A673 (cell line): ENCODE measurements around the gene FOLR2. TPM values are rescaled to one million over a fixed set of nuclear protein-coding genes. Genes with fewer than 3 reads are reported as not detected.
"Not testable (repeated sequence)": the region's sequence is repeated elsewhere in the genome, so short reads cannot be mapped to it uniquely, and the experiment has no call there.

Experiments
- BruUV-seq: library from RNA; stranded (reverse); fragments of 400-500 nt; replicated peaks from 2 replicates; lab custom pipeline; 2021; lab: Mats Ljungman, UMichigan
- CTCF ChIA-PET: fragments of 300-600 bp; sonication (Branson Sonifier 250); formaldehyde crosslinking; loops from one replicate; lab custom pipeline; 2022; ENCODE audit warnings: antibody characterized with exemption; lab: Charles Lee
- POLR2A ChIA-PET: fragments of 300-600 bp; sonication (Branson Sonifier 250); formaldehyde crosslinking; loops from one replicate; lab custom pipeline; 2022; ENCODE audit warnings: antibody characterized with exemption; ENCODE audit not compliant: low non-redundant PET; lab: Charles Lee
- DNase-seq: peaks from one replicate; pipeline ENCODE4 v3.0.0-alpha.2; 2015; ENCODE audit warnings: low spot score
- H3K27ac ChIP-seq: fragments of 200-600 bp; sonication (generic); 2 replicates; pipeline ENCODE4 v1.5.1; 2016; ENCODE audit warnings: mixed run types, low read depth, mild to moderate bottlenecking, mixed read lengths, antibody characterized with exemption, low read length; ENCODE audit not compliant: poor library complexity, severe bottlenecking
- H3K27me3 ChIP-seq: fragments of 200-600 bp; sonication (generic); replicated peaks from 2 replicates; pipeline ENCODE4 v1.6.1; 2017; ENCODE audit warnings: mixed run types, low read depth, mild to moderate bottlenecking, mixed read lengths, antibody characterized with exemption, low read length; ENCODE audit not compliant: insufficient read depth, poor library complexity
- H3K36me3 ChIP-seq: fragments of 200-600 bp; sonication (generic); 2 replicates; pipeline ENCODE4 v1.6.1; 2016; ENCODE audit warnings: mixed run types, mild to moderate bottlenecking, mixed read lengths, antibody characterized with exemption, low read length; ENCODE audit not compliant: insufficient read depth, poor library complexity, severe bottlenecking
- H3K4me1 ChIP-seq: fragments of 200-600 bp; sonication (generic); 2 replicates; pipeline ENCODE4 v1.6.1; 2017; ENCODE audit warnings: mixed run types, mild to moderate bottlenecking, mixed read lengths, antibody characterized with exemption, low read length; ENCODE audit not compliant: insufficient read depth, poor library complexity, severe bottlenecking
- H3K4me3 ChIP-seq: fragments of 200-600 bp; sonication (generic); 2 replicates; pipeline ENCODE4 v1.5.1; 2016; ENCODE audit warnings: low read depth, mixed run types, mild to moderate bottlenecking, mixed read lengths, low read length; ENCODE audit not compliant: poor library complexity, severe bottlenecking
- H3K9me3 ChIP-seq: fragments of 200-600 bp; sonication (generic); 2 replicates; pipeline ENCODE4 v1.6.1; 2016; ENCODE audit warnings: mixed run types, low read depth, mild to moderate bottlenecking, mixed read lengths, antibody characterized with exemption, low read length; ENCODE audit not compliant: poor library complexity, severe bottlenecking
- CTCF ChIP-seq: fragments of 300-800, 200-600 bp; sonication (generic); conservative IDR thresholded peaks from 2 replicates; pipeline ENCODE4 v1.5.1; 2017; ENCODE audit warnings: low read depth, mild to moderate bottlenecking, antibody characterized with exemption, low read length, moderate library complexity, mixed read lengths
- EZH2 ChIP-seq: fragments of 200-600 bp; sonication (generic); IDR thresholded peaks from 2 replicates; pipeline ENCODE4 v1.6.1; 2017; ENCODE audit warnings: borderline replicate concordance, low read depth, mild to moderate bottlenecking, mixed read lengths, antibody characterized with exemption, low read length; ENCODE audit not compliant: poor library complexity, severe bottlenecking
- intact Hi-C: fragments of 100-400 bp; cut with micrococcal nuclease; formaldehyde crosslinking; loops from one replicate; pipeline ENCODE4 v1.10.0; 2022; ENCODE audit not compliant: unreplicated experiment
- total RNA-seq: library from RNA; stranded (reverse); gene quantifications from 2 replicates; pipeline ENCODE4 v1.2.3, GENCODE V29; 2021

The FOLR2 gene
- total RNA-seq, 1 experiment from 2014 or later, result not detected

GRCh38 chr11:72190631-72191071 lies 25.9 kb upstream of the FOLR2 start:
- H3K4me3 ChIP-seq, result no peak overlapping the region
- H3K27ac ChIP-seq, result no peak overlapping the region
- CTCF ChIA-PET, result no interaction called here

DNA sequence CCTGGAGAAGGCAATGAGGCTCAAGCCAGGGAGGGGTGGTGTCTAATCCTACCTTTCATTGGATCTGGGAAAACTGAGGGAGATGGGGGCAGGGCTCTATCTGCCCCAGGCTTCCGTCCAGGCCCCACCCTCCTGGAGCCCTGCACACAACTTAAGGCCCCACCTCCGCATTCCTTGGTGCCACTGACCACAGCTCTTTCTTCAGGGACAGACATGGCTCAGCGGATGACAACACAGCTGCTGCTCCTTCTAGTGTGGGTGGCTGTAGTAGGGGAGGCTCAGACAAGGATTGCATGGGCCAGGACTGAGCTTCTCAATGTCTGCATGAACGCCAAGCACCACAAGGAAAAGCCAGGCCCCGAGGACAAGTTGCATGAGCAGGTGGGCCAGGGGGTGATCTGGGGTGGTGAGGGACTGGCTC lies 24.6 kb upstream of the FOLR2 start, which contains the start of gene FOLR1:
Gene FOLR1 (plus strand): TSS at position 180 of the 421 bp plus-strand sequence. CDS start 34 bp downstream, at position 214.
- TF ChIP-seq CTCF, result no peak
- no peak for TF ChIP-seq EZH2
- BruUV-seq, result no TSS peak

More at GRCh38 chr11:72190631-72191071, 25.9 kb upstream of the FOLR2 start:
- intact Hi-C loops, result no loop called here
- POLR2A ChIA-PET, result interaction anchor here (0.7 kb wide), 1 partner anchor 268 kb away, joined by 3 read pairs; no protein-coding TSS in a partner anchor
- Histone ChIP-seq H3K36me3 (no peaks in the 10 kb centered on the region), H3K27me3 (no peaks in the 10 kb centered on the region), H3K4me1 (no peaks in the 10 kb centered on the region), H3K9me3 (no peaks in the 10 kb centered on the region)
- BruUV-seq, result no TSS peak
- TF ChIP-seq CTCF (no peak), EZH2 (no peak)
- DNase-seq, result no peak

DNA sequence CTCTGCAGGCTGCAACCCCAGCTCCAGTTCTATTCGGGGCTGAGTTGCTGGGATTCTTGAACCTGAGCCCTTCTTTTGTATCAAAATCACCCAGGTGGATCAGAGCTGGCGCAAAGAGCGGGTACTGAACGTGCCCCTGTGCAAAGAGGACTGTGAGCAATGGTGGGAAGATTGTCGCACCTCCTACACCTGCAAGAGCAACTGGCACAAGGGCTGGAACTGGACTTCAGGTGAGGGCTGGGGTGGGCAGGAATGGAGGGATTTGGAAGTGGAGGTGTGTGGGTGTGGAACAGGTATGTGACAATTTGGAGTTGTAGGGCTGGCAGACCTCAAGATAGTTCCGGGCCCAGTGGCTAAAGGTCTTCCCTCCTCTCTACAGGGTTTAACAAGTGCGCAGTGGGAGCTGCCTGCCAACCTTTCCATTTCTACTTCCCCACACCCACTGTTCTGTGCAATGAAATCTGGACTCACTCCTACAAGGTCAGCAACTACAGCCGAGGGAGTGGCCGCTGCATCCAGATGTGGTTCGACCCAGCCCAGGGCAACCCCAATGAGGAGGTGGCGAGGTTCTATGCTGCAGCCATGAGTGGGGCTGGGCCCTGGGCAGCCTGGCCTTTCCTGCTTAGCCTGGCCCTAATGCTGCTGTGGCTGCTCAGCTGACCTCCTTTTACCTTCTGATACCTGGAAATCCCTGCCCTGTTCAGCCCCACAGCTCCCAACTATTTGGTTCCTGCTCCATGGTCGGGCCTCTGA lies 20.9 kb upstream of the FOLR2 start:
- no peak for TF ChIP-seq CTCF
- TF ChIP-seq EZH2, result no peak
- no TSS peak for BruUV-seq
- CTCF ChIA-PET, result no interaction called here
- Histone ChIP-seq H3K4me3 (no peak overlapping the region), H3K36me3 (no peaks in the 10 kb centered on the region), H3K27me3 (no peaks in the 10 kb centered on the region), H3K9me3 (no peaks in the 10 kb centered on the region), H3K27ac (no peak overlapping the region), H3K4me1 (no peaks in the 10 kb centered on the region)
- DNase-seq, result no peak
- intact Hi-C loops, result no loop called here
- POLR2A ChIA-PET, result no interaction called here

More for the DNA sequence above, 24.6 kb upstream of the FOLR2 start, which contains the start of gene FOLR1:
- ChIA-PET CTCF (interaction anchor here (0.7 to 1.1 kb wide), 2 partner anchors 48 to 167 kb away, joined by 3 read pairs; no protein-coding TSS in a partner anchor), POLR2A (no interaction called here)
- no peak for DNase-seq
- H3K36me3 ChIP-seq, result no peaks in the 10 kb centered on the region
- no peaks in the 10 kb centered on the region for H3K4me1 ChIP-seq
- no peaks in the 10 kb centered on the region for H3K9me3 ChIP-seq
- H3K27me3 ChIP-seq, result no peaks in the 10 kb centered on the region
- no peak within 1 kb of the TSS for H3K4me3 ChIP-seq
- no peak within 1 kb of the TSS for H3K27ac ChIP-seq
- intact Hi-C loops, result no loop called here

DNA sequence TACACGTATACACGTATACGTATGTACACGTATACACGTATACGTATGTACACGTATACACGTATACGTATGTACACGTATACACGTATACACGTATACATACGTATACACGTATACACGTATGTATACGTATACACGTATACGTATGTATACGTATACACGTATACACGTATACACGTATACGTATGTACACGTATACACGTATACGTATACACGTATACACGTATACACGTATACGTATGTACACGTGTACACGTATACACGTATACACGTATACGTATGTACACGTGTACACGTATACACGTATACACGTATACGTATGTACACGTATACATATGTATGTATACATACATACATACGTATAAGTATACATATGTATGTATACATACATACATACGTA lies 15.1 kb upstream of the FOLR2 start:
- H3K9me3 ChIP-seq, H3K27ac ChIP-seq, CTCF ChIA-PET, intact Hi-C loops, H3K36me3 ChIP-seq, H3K27me3 ChIP-seq, H3K4me1 ChIP-seq, DNase-seq, H3K4me3 ChIP-seq, BruUV-seq, POLR2A ChIA-PET: not testable (repeated sequence)
